ENCODE measurements around the gene TGFBR2.

Gene TGFBR2

DNA sequence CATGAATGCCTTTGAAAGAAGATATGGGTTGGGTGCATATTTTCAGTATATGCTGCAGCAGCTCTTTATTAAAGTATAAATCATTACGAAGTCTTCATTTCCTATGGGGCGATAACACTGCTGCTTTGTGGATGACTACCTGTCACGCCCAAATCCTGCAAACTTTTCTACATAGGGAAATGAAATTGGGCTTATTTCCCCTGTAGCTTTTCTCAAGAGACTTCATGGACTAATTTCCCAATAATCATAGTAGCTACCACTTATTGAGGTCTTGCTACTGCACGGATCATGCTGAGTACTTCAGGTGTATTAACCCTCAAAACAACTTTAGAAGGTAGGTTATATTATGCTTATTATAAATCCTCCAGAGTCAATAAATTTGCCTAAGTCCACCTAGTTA, 8.0 kb downstream of the TGFBR2 start:
- Histone ChIP-seq H3K9ac (ENCODE audit: low read length) (no peak overlapping the region), H3K4me1 (ENCODE audit: control insufficient read depth, insufficient read depth, low read length) (peaks cover 84% of the 10 kb centered on the region), H3K9me3 (ENCODE audit: control insufficient read depth, low read length) (no peaks in the 10 kb centered on the region), H3K27me3 (replicated peaks; ENCODE audit: control insufficient read depth, insufficient read depth, low read length) (no peaks in the 10 kb centered on the region), H3K36me3 (ENCODE audit: control insufficient read depth, insufficient read depth, low read length, severe bottlenecking) (peaks cover 5% of the 10 kb centered on the region), H3K4me3 (ENCODE audit: low read length) (no peak overlapping the region)
- DNase-seq (ENCODE audit: low read depth), result no peak

DNA sequence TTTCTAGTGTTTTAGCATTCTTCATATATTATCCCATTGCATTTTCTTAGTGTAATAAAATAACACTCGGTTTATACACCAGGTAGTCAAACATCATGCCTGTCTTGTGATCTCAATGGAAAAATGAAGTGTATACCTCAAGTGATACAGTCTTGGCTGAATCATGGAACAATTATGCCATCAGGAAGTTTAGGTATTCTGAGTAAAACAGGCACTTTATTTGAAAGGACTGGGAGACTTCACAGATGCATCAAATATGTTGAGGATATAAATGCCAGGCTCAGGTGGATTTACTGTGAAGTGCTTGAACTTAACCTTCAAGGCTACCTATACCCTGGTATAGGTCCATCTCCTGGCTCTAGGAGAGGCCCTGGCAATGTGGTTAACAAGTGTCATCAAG, 8.5 kb downstream of the TGFBR2 start:
- DNase-seq (ENCODE audit: low read depth), result no peak
- Histone ChIP-seq H3K27me3 (replicated peaks; ENCODE audit: control insufficient read depth, insufficient read depth, low read length) (no peaks in the 10 kb centered on the region), H3K4me3 (ENCODE audit: low read length) (peak overlapping the region; percentile 4), H3K9me3 (ENCODE audit: control insufficient read depth, low read length) (no peaks in the 10 kb centered on the region), H3K9ac (ENCODE audit: low read length) (no peak overlapping the region), H3K36me3 (ENCODE audit: control insufficient read depth, insufficient read depth, low read length, severe bottlenecking) (peaks cover 8% of the 10 kb centered on the region), H3K4me1 (ENCODE audit: control insufficient read depth, insufficient read depth, low read length) (peaks cover 79% of the 10 kb centered on the region)

DNA sequence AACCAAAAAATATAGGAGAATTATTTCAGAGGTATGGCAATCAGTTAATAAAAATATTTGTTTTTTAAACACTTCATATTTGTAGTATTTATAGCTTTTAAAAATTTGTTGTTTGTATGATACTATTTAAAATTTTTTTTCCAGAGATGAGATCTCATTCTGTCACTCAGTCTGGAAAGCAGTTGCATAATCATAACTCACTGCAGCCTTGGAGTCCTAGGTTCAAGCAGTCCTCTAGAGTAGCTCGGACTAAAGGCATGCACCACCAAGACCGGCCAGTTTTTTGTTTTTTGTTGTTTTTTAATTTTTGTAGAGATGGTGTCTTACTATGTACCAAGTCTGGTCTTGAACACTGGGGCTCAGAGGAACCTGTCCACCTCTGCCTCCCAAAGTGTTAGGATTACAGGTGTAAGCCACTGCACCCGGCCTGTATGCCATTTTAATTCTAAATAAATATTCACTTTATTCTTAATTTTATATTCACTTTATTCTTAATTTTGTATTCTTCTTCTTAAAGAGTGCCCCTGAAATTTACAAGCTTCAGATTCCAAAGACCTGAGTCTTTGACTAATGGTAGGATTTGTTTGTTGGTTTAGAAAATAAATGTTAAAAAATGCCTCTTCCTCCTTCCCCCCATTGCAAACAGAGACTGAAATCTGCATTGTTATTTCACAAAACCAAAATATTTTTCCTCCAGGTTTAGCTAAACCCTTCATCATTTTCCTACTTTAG, 9.4 kb downstream of the TGFBR2 start:
- Histone ChIP-seq H3K4me1 (ENCODE audit: control insufficient read depth, insufficient read depth, low read length) (peaks cover 72% of the 10 kb centered on the region), H3K9ac (ENCODE audit: low read length) (no peak overlapping the region), H3K27me3 (replicated peaks; ENCODE audit: control insufficient read depth, insufficient read depth, low read length) (no peaks in the 10 kb centered on the region), H3K9me3 (ENCODE audit: control insufficient read depth, low read length) (no peaks in the 10 kb centered on the region), H3K36me3 (ENCODE audit: control insufficient read depth, insufficient read depth, low read length, severe bottlenecking) (peaks cover 8% of the 10 kb centered on the region), H3K4me3 (ENCODE audit: low read length) (peak overlapping the region; percentile 19)
- DNase-seq (ENCODE audit: low read depth), result peak; percentile 56

DNA sequence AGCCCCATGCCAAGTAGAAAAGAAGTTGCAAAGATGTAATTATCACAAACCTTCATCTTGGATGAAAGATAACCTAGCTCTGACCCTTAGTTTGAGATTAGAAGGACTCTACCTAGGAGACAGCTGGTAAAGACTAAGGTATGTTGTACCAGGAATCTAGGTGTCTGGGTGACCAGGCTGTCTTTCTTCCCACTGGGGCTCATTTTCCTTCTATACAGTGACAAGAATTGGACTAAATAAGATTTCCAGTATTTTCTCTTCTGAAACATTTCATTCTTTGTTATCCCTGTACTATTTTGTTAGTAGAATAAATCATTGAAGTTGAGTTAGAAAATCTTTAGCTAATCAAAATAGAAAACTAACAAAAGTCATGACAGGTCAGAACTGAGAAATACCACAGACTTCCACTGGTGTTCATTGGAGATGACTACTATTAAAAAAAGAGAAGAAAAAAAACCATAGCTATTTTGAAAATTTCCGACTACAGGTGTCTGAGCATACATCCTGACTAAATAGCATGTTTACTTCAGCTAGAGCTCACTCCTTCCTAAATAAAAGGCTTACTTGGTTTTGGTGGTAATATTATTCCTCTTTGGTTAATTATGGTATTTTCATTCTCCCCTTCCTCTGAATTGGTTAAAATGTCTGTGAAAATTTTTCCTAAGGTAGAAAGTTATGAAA, 10.1 kb downstream of the TGFBR2 start:
- no peak for DNase-seq (ENCODE audit: low read depth)
- Histone ChIP-seq H3K9me3 (ENCODE audit: control insufficient read depth, low read length) (no peaks in the 10 kb centered on the region), H3K4me3 (ENCODE audit: low read length) (peak overlapping the region; percentile 19), H3K4me1 (ENCODE audit: control insufficient read depth, insufficient read depth, low read length) (peaks cover 68% of the 10 kb centered on the region), H3K36me3 (ENCODE audit: control insufficient read depth, insufficient read depth, low read length, severe bottlenecking) (peaks cover 9% of the 10 kb centered on the region), H3K9ac (ENCODE audit: low read length) (no peak overlapping the region), H3K27me3 (replicated peaks; ENCODE audit: control insufficient read depth, insufficient read depth, low read length) (no peaks in the 10 kb centered on the region)

DNA sequence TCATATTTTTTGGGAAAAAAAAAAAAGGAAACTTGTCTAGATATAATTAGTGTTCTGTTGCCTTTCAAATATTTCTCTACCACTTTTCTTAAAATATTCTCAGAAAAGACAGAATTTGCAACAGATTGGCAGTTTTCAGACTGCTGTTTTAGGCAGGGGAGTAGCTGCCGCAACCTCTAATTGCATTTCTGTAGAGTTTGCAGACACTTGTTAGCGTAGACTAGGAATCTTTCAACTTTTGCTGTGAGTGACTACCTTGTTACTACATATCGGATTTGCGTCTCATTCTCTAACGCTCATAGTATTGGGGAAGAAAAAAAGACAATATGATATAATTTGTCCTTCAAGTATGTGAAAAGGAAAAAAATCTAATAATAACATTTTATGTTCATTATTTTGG, 10.7 kb downstream of the TGFBR2 start:
- Histone ChIP-seq H3K27me3 (replicated peaks; ENCODE audit: control insufficient read depth, insufficient read depth, low read length) (no peaks in the 10 kb centered on the region), H3K9me3 (ENCODE audit: control insufficient read depth, low read length) (no peaks in the 10 kb centered on the region), H3K9ac (ENCODE audit: low read length) (no peak overlapping the region), H3K4me3 (ENCODE audit: low read length) (no peak overlapping the region), H3K36me3 (ENCODE audit: control insufficient read depth, insufficient read depth, low read length, severe bottlenecking) (peaks cover 13% of the 10 kb centered on the region), H3K4me1 (ENCODE audit: control insufficient read depth, insufficient read depth, low read length) (peaks cover 63% of the 10 kb centered on the region)
- no peak for DNase-seq (ENCODE audit: low read depth)

DNA sequence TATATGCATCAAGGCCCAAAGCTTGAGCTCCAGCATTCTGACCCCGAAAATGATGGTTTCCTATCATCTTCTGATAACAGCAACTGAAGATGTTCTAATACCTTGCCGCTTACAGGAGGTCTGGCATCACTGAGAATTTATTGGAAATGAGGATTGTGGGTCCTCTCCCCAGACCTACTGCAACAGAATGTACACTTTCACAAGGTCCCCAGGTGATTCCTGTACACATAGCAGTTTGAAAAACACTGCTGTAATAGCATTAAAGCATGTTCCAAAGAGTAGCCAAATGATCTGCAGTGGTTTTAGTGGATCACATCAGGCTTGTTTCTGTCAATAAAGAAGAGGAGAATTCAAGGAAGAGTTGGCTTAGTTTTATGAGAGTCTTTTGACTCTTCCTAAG, 11.3 kb downstream of the TGFBR2 start:
- no peaks in the 10 kb centered on the region for H3K9me3 ChIP-seq (ENCODE audit: control insufficient read depth, low read length)
- H3K4me3 ChIP-seq (ENCODE audit: low read length), result no peak overlapping the region
- H3K9ac ChIP-seq (ENCODE audit: low read length), result no peak overlapping the region
- H3K4me1 ChIP-seq (ENCODE audit: control insufficient read depth, insufficient read depth, low read length), result peaks cover 61% of the 10 kb centered on the region
- H3K36me3 ChIP-seq (ENCODE audit: control insufficient read depth, insufficient read depth, low read length, severe bottlenecking), result peaks cover 13% of the 10 kb centered on the region
- H3K27me3 ChIP-seq (replicated peaks; ENCODE audit: control insufficient read depth, insufficient read depth, low read length), result no peaks in the 10 kb centered on the region
- no peak for DNase-seq (ENCODE audit: low read depth)

DNA sequence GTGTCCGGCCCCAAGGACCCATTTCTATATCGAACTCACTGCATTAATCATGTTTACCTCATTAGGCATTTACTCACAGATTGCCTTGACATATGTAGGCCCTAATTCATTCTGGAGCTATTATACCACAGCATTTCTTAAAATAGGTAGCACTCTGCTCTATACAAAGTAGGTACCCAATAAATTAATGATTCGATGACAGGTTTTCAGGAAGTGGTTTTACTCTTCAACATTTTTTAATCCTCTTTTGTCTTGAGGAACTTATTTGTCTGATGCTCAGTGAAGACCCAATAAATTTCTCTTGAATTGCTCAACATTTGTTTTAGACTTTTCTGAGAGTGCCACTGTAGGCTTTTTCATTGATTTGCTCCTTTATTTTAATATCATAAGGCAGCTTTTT, 12.1 kb downstream of the TGFBR2 start:
- no peak for DNase-seq (ENCODE audit: low read depth)
- Histone ChIP-seq H3K27me3 (replicated peaks; ENCODE audit: control insufficient read depth, insufficient read depth, low read length) (no peaks in the 10 kb centered on the region), H3K4me3 (ENCODE audit: low read length) (no peak overlapping the region), H3K36me3 (ENCODE audit: control insufficient read depth, insufficient read depth, low read length, severe bottlenecking) (peaks cover 18% of the 10 kb centered on the region), H3K9me3 (ENCODE audit: control insufficient read depth, low read length) (no peaks in the 10 kb centered on the region), H3K4me1 (ENCODE audit: control insufficient read depth, insufficient read depth, low read length) (peaks cover 61% of the 10 kb centered on the region), H3K9ac (ENCODE audit: low read length) (no peak overlapping the region)

DNA sequence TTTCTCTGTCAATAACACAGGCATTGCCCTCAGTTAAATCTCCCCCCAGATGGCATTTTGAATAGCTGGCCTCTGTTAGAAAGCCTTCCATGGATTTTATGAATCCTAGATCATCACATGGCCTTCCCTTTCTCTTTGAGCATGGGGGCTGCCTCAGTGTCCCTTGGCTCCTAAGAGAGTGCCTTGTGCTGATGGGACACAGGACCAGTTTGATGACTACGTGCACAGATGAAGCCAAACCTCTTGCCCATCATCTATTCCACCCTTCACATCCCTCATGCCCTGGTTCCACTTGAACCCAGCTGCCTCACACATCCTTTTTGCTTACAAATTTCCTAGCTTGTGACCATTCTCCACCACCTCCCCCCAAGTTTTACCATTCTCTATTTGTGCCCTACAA, 12.9 kb downstream of the TGFBR2 start:
- Histone ChIP-seq H3K36me3 (ENCODE audit: control insufficient read depth, insufficient read depth, low read length, severe bottlenecking) (peaks cover 24% of the 10 kb centered on the region), H3K9ac (ENCODE audit: low read length) (no peak overlapping the region), H3K27me3 (replicated peaks; ENCODE audit: control insufficient read depth, insufficient read depth, low read length) (no peaks in the 10 kb centered on the region), H3K4me3 (ENCODE audit: low read length) (no peak overlapping the region), H3K9me3 (ENCODE audit: control insufficient read depth, low read length) (no peaks in the 10 kb centered on the region), H3K4me1 (ENCODE audit: control insufficient read depth, insufficient read depth, low read length) (peaks cover 54% of the 10 kb centered on the region)
- no peak for DNase-seq (ENCODE audit: low read depth)

DNA sequence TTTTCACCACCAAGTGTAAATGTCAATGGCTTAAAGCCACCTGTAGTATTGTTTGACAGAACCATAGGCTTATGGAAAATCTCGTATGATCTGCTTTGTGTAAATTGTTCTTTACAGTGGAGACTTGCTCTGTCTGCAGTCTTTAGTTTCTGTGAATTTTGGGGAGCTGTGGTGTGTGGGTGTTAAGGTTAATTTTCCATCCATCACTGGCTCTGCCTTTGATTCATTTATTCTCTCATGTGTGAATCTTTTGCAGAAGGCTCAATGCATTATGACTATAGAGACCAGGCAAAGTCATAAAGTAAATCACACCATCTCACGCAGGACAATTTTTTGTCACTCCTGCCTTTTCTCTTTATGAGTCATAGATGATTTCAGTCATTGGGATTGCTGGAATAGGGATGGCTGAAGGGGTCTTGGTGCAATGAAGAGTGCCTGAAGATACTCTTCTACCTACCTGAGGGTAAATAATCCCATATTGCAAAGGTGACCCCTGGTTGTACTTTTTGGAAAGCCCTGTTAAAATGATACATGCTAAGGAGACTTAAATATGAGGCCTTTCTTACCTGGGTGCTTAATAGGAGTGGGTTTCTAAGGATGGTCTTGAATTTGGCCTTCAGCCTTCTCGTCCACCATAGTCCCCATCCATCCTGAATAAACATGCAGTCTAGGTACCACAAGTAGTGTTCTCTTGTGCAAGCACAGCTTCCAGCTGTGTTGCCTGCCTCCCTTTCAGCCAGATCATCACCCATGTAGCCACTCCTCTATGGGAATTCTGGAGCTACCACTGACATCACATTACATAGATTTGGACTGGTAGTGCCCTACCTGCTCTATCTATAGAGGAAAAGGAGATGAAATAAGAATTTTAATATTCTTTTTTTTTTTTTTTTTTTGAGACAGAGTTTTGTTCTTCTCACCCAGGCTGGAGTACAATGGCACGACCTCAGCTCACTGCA, 14.3 kb downstream of the TGFBR2 start:
- Histone ChIP-seq H3K9me3 (ENCODE audit: control insufficient read depth, low read length) (no peaks in the 10 kb centered on the region), H3K27me3 (replicated peaks; ENCODE audit: control insufficient read depth, insufficient read depth, low read length) (no peaks in the 10 kb centered on the region), H3K4me3 (ENCODE audit: low read length) (no peak overlapping the region), H3K36me3 (ENCODE audit: control insufficient read depth, insufficient read depth, low read length, severe bottlenecking) (peaks cover 29% of the 10 kb centered on the region), H3K4me1 (ENCODE audit: control insufficient read depth, insufficient read depth, low read length) (peaks cover 48% of the 10 kb centered on the region), H3K9ac (ENCODE audit: low read length) (no peak overlapping the region)
- no peak for DNase-seq (ENCODE audit: low read depth)

DNA sequence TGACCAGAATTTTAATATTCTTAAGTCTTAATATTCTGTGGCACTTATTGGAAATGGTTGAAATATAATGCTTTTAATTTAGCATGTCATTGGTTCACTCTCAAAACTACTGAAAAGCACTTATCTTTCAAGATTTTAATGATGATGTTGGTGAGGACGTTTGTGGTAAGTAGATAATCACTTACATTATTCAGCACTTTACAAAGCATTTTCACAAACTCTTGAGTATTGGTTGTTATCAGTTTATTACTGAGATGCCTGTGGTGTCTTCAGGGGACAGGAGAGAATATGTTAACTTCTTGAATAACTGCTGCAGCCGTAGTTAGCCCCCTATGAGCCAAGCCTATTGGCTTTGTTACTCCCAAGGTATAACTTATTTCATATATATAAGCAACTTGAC, 15.2 kb downstream of the TGFBR2 start:
- Histone ChIP-seq H3K36me3 (ENCODE audit: control insufficient read depth, insufficient read depth, low read length, severe bottlenecking) (peaks cover 31% of the 10 kb centered on the region), H3K9me3 (ENCODE audit: control insufficient read depth, low read length) (no peaks in the 10 kb centered on the region), H3K4me3 (ENCODE audit: low read length) (no peak overlapping the region), H3K4me1 (ENCODE audit: control insufficient read depth, insufficient read depth, low read length) (peaks cover 48% of the 10 kb centered on the region), H3K9ac (ENCODE audit: low read length) (no peak overlapping the region), H3K27me3 (replicated peaks; ENCODE audit: control insufficient read depth, insufficient read depth, low read length) (no peaks in the 10 kb centered on the region)
- DNase-seq (ENCODE audit: low read depth), result no peak

DNA sequence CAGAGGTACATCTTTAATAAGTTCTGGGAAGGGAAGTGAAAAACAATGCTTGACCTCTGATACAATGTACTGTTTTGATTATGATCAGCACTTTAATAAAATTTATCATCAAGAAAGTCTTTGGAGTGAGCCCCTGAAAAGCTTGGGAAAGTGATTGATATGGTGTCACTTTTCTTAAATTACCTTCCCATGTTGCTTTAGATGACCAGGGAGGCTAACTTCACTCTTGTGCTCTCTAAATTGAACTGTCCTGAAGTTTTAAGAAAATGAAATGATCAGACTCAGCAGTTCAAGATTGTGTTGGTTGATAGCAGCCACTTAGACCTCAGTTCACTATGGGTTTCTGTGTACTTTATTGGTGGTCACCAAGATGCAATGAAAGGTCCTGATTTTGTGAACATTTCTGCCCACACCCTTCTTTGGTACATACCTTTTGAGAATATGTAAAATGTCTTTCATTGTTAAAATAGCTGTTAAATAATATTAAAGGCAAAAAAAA, 15.7 kb downstream of the TGFBR2 start:
- no peak for DNase-seq (ENCODE audit: low read depth)
- H3K36me3 ChIP-seq (ENCODE audit: control insufficient read depth, insufficient read depth, low read length, severe bottlenecking), result peaks cover 34% of the 10 kb centered on the region
- no peak overlapping the region for H3K9ac ChIP-seq (ENCODE audit: low read length)
- no peak overlapping the region for H3K4me3 ChIP-seq (ENCODE audit: low read length)
- H3K4me1 ChIP-seq (ENCODE audit: control insufficient read depth, insufficient read depth, low read length), result peaks cover 48% of the 10 kb centered on the region
- no peaks in the 10 kb centered on the region for H3K9me3 ChIP-seq (ENCODE audit: control insufficient read depth, low read length)
- H3K27me3 ChIP-seq (replicated peaks; ENCODE audit: control insufficient read depth, insufficient read depth, low read length), result no peaks in the 10 kb centered on the region

Data from adipocyte (in vitro differentiated cells).